Activated CD4-positive, alpha-beta memory T cell treated with anti-CD3 and anti-CD28 coated beads, Interleukin-2, amount 10 ng/mL, durations not matched to agents 7 days and 5 days (primary cell): ENCODE measurements around the gene UCP3. TPM values are rescaled to one million over a fixed set of nuclear protein-coding genes. Genes with fewer than 3 reads are reported as not detected.

Experiments
- CTCF ChIA-PET: fragments of 350-600 bp; sonication (Branson Sonifier 250); formaldehyde crosslinking; loops from one replicate; lab custom pipeline; 2021; ENCODE audit warnings: antibody characterized with exemption, inconsistent platforms; lab: Charles Lee
- POLR2A ChIA-PET: fragments of 350-600 bp; sonication (Branson Sonifier 250); formaldehyde crosslinking; loops from one replicate; lab custom pipeline; 2021; ENCODE audit warnings: antibody characterized with exemption; lab: Charles Lee
- DNase-seq: peaks from one replicate; pipeline ENCODE4 v3.0.0-alpha.2; 2020
- H3K27ac Mint-ChIP-seq: one replicate; pipeline ENCODE4 v1.8.0; 2021; ENCODE audit warnings: mild to moderate bottlenecking, mixed read lengths
- H3K27me3 Mint-ChIP-seq: one replicate; pipeline ENCODE4 v1.8.0; 2021; ENCODE audit warnings: mixed read lengths
- H3K36me3 Mint-ChIP-seq: one replicate; pipeline ENCODE4 v1.8.0; 2021; ENCODE audit warnings: low read depth, mixed read lengths
- H3K4me1 Mint-ChIP-seq: one replicate; pipeline ENCODE4 v1.8.0; 2021; ENCODE audit warnings: mixed read lengths
- H3K4me3 Mint-ChIP-seq: one replicate; pipeline ENCODE4 v1.8.0; 2021; ENCODE audit warnings: mild to moderate bottlenecking, mixed read lengths
- H3K9me3 Mint-ChIP-seq: one replicate; pipeline ENCODE4 v1.8.0; 2021; ENCODE audit warnings: mixed read lengths
- total RNA-seq, 2 experiments: library from RNA; stranded (reverse); gene quantifications; one replicate each; pipeline ENCODE4 v1.2.3, GENCODE V29; 2021

UCP3 gene
- total RNA-seq, 2 experiments from 2014 or later: 1.8 to 2.4 TPM

- Mint-ChIP-seq H3K27ac (peak overlapping the region; percentile 77), H3K36me3 (peaks cover 27% of the 10 kb centered on the region), H3K27me3 (no peaks in the 10 kb centered on the region), H3K4me1 (peaks cover 71% of the 10 kb centered on the region), H3K9me3 (no peaks in the 10 kb centered on the region), H3K4me3 (peak overlapping the region; percentile 50)
- ChIA-PET POLR2A (interaction anchor here (0.6 to 5.2 kb wide), 13 partner anchors 10 to 1485 kb away, joined by 3 to 117 read pairs (median 4); partner anchors contain the start of genes C2CD3, PPME1 and UCP2), CTCF (interaction anchor here (0.6 to 1.8 kb wide), 10 partner anchors 10 to 1523 kb away, joined by 3 to 17 read pairs (median 4); partner anchors contain the start of gene UCP2)
- peak; percentile 92 for DNase-seq
These were observed 3.9 kb downstream of the UCP3 start for GRCh38 chr11:74004759-74005615.

- H3K27ac Mint-ChIP-seq: peak overlapping the region; percentile 77
- peaks cover 73% of the 10 kb centered on the region for H3K4me1 Mint-ChIP-seq
- POLR2A ChIA-PET: interaction anchor here (0.7 to 5.2 kb wide), 7 partner anchors 9 to 252 kb away, joined by 3 to 117 read pairs (median 12); partner anchors contain the start of gene UCP2
- H3K4me3 Mint-ChIP-seq: no peak overlapping the region
- no peaks in the 10 kb centered on the region for H3K9me3 Mint-ChIP-seq
- H3K36me3 Mint-ChIP-seq: peaks cover 33% of the 10 kb centered on the region
- CTCF ChIA-PET: interaction anchor here (1.5 to 1.8 kb wide), 3 partner anchors 9 to 31 kb away, joined by 9 to 17 read pairs (median 12); no protein-coding TSS in a partner anchor
- no peaks in the 10 kb centered on the region for H3K27me3 Mint-ChIP-seq
- DNase-seq: no peak
These were observed 4.7 kb downstream of the UCP3 start for GRCh38 chr11:74004046-74004695.

GRCh38 chr11:74002832-74003231 lies 6.1 kb downstream of the UCP3 start:
- ChIA-PET CTCF (interaction anchor here (1.2 kb wide), 1 partner anchor 39 kb away, joined by 3 read pairs; no protein-coding TSS in a partner anchor), POLR2A (interaction anchor here (1.1 to 5.2 kb wide), 4 partner anchors 11 to 168 kb away, joined by 3 to 117 read pairs (median 4); partner anchors contain the start of genes C2CD3, PPME1 and UCP2)
- no peak for DNase-seq
- Mint-ChIP-seq H3K9me3 (no peaks in the 10 kb centered on the region), H3K4me1 (peaks cover 68% of the 10 kb centered on the region), H3K27me3 (no peaks in the 10 kb centered on the region), H3K36me3 (peaks cover 33% of the 10 kb centered on the region), H3K4me3 (no peak overlapping the region), H3K27ac (no peak overlapping the region)

- ChIA-PET CTCF (interaction anchor here (1.1 to 1.2 kb wide), 2 partner anchors 17 to 38 kb away, joined by 3 read pairs; no protein-coding TSS in a partner anchor), POLR2A (interaction anchor here (1.1 to 5.2 kb wide), 4 partner anchors 10 to 169 kb away, joined by 3 to 117 read pairs (median 4); partner anchors contain the start of genes C2CD3, PPME1 and UCP2)
- DNase-seq: no peak
- Mint-ChIP-seq H3K4me1 (peaks cover 74% of the 10 kb centered on the region), H3K27ac (no peak overlapping the region), H3K9me3 (no peaks in the 10 kb centered on the region), H3K4me3 (no peak overlapping the region), H3K27me3 (no peaks in the 10 kb centered on the region), H3K36me3 (peaks cover 33% of the 10 kb centered on the region)
These were observed 7.0 kb downstream of the UCP3 start for GRCh38 chr11:74001822-74002286.

GRCh38 chr11:74000307-74001133 lies 8.4 kb downstream of the UCP3 start:
- no peaks in the 10 kb centered on the region for H3K9me3 Mint-ChIP-seq
- H3K36me3 Mint-ChIP-seq: peaks cover 33% of the 10 kb centered on the region
- POLR2A ChIA-PET: interaction anchor here (1.4 to 10.1 kb wide), 2 partner anchors 19 to 28 kb away, joined by 3 to 185 read pairs; partner anchors contain the start of gene UCP2
- CTCF ChIA-PET: no interaction called here
- H3K27me3 Mint-ChIP-seq: no peaks in the 10 kb centered on the region
- H3K4me1 Mint-ChIP-seq: peaks cover 74% of the 10 kb centered on the region
- no peak overlapping the region for H3K27ac Mint-ChIP-seq
- no peak for DNase-seq
- H3K4me3 Mint-ChIP-seq: no peak overlapping the region

GRCh38 chr11:73999581-74000306 lies 9.1 kb downstream of the UCP3 start:
- no peak for DNase-seq

GRCh38 chr11:73998846-73999575 lies 9.9 kb downstream of the UCP3 start:
- Mint-ChIP-seq H3K27me3 (no peaks in the 10 kb centered on the region), H3K4me1 (peaks cover 72% of the 10 kb centered on the region)
- CTCF ChIA-PET: interaction anchor here (1.3 kb wide), 1 partner anchor 19 kb away, joined by 3 read pairs; no protein-coding TSS in a partner anchor

More at GRCh38 chr11:73999581-74000306, 9.1 kb downstream of the UCP3 start:
- no peaks in the 10 kb centered on the region for H3K9me3 Mint-ChIP-seq
- H3K27ac Mint-ChIP-seq: peak overlapping the region; percentile 6
- H3K4me1 Mint-ChIP-seq: peaks cover 74% of the 10 kb centered on the region
- H3K36me3 Mint-ChIP-seq: peaks cover 33% of the 10 kb centered on the region
- H3K27me3 Mint-ChIP-seq: no peaks in the 10 kb centered on the region
- ChIA-PET CTCF (interaction anchor here (1.3 kb wide), 1 partner anchor 20 kb away, joined by 3 read pairs; no protein-coding TSS in a partner anchor), POLR2A (interaction anchor here (1.4 to 10.1 kb wide), 2 partner anchors 18 to 27 kb away, joined by 3 to 185 read pairs; partner anchors contain the start of gene UCP2)
- H3K4me3 Mint-ChIP-seq: no peak overlapping the region

GRCh38 chr11:73997120-73997770 lies 11.6 kb downstream of the UCP3 start:
- peaks cover 16% of the 10 kb centered on the region for H3K36me3 Mint-ChIP-seq
- peaks cover 66% of the 10 kb centered on the region for H3K4me1 Mint-ChIP-seq
- ChIA-PET POLR2A (interaction anchor here (0.8 to 10.1 kb wide), 3 partner anchors 16 to 24 kb away, joined by 3 to 185 read pairs (median 11); partner anchors contain the start of gene UCP2), CTCF (interaction anchor here (0.7 to 1.4 kb wide), 2 partner anchors 17 to 705 kb away, joined by 5 to 6 read pairs; no protein-coding TSS in a partner anchor)
- no peak overlapping the region for H3K27ac Mint-ChIP-seq
- H3K4me3 Mint-ChIP-seq: no peak overlapping the region
- H3K27me3 Mint-ChIP-seq: no peaks in the 10 kb centered on the region
- no peak for DNase-seq
- H3K9me3 Mint-ChIP-seq: no peaks in the 10 kb centered on the region

More at GRCh38 chr11:73998846-73999575, 9.9 kb downstream of the UCP3 start:
- POLR2A ChIA-PET: interaction anchor here (2.0 to 10.1 kb wide), 2 partner anchors 16 to 18 kb away, joined by 11 to 185 read pairs; partner anchors contain the start of gene UCP2
- Mint-ChIP-seq H3K27ac (no peak overlapping the region), H3K4me3 (no peak overlapping the region), H3K36me3 (peaks cover 33% of the 10 kb centered on the region), H3K9me3 (no peaks in the 10 kb centered on the region)
- no peak for DNase-seq

GRCh38 chr11:73996161-73996747 lies 12.6 kb downstream of the UCP3 start:
- ChIA-PET CTCF (interaction anchor here (2.0 to 2.5 kb wide), 2 partner anchors 9 to 16 kb away, joined by 13 to 17 read pairs; no protein-coding TSS in a partner anchor), POLR2A (interaction anchor here (1.1 to 10.1 kb wide), 12 partner anchors 9 to 174 kb away, joined by 3 to 185 read pairs (median 12); partner anchors contain the start of genes C2CD3, UCP2 and UCP3)

More at GRCh38 chr11:73996161-73996747, 12.6 kb downstream of the UCP3 start:
- peaks cover 73% of the 10 kb centered on the region for H3K4me1 Mint-ChIP-seq
- no peak for DNase-seq
- H3K36me3 Mint-ChIP-seq: peaks cover 11% of the 10 kb centered on the region
- no peaks in the 10 kb centered on the region for H3K9me3 Mint-ChIP-seq
- peak overlapping the region; percentile 87 for H3K27ac Mint-ChIP-seq
- peak overlapping the region; percentile 44 for H3K4me3 Mint-ChIP-seq
- no peaks in the 10 kb centered on the region for H3K27me3 Mint-ChIP-seq
